Muscle of back (tissue), 11 donors: Measurements from ENCODE around the gene KIAA0753. TPM values are rescaled to one million over a fixed set of nuclear protein-coding genes. Genes with fewer than 3 reads are reported as not detected.

Experiments used
- DNase-seq, 3 donors: peaks; one replicate each; pipeline versions ENCODE4 v3.0.0 to v3.0.0-alpha.2; 2013
- polyA plus RNA-seq, 10 donors: library from polyadenylated mRNA; unstranded; fragments of 120-200 nt; gene quantifications; one replicate each; pipeline ENCODE4 v1.2.1, GENCODE V29; 2013; ENCODE audit not compliant: insufficient read length in 10 of 10

The KIAA0753 gene
- polyA plus RNA-seq, 10 donors: 8.9 to 17.7 (median 11.8) TPM

DNA sequence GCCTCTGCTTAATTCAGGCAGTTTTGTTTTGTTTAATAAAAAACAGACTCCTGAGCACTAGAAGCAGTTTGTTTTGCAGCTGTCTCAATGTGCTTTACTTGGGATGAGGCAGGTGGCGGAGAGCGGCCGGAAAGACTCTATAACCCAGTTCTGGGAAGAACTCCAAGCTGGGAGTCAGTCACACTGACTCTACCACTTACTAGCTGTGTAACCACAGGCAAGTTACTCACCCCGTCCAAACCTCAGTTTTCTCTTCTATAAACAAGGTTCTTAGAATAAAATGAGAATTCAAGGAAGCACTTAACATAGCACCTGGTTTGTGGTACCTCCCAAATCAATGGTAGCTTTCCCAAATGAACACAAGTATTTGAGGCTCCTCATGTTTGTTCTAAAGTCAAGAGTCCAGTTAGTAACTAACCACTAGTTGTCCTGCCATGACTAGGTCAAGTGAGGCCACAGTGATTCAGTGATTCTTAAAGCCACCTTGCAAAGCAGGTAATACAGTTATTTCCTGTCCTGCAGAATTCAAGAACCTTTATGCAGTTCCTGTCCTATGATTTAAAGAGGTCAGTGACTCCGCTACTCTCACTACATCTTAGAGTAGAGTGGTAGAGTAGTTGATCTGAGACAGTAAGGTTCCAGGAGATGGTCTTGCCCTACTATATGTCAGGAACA, 3.1 kb upstream of the KIAA0753 start:
- peak in 1 of 3 donors; percentile 60 for DNase-seq

DNA sequence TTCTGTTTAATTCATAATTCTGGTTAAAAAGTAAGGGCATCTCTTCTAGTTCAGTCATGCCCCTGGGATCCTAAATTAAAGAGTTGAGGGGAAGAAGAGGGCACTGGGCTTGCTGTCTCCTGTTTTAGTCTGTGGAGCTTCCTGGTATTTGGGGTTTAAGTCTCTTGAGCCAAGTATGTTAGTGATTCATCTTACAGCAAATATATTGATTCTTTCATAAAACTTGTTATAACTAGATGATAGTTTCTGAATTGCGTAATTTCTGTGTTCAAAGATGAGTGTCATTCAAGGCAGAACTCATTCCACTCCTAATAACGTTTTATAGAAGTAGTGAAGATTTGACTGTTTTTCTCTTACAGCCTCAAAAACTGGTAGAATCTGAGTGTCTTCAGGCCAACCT, 2.1 kb upstream of the KIAA0753 start:
- no peak for DNase-seq

DNA sequence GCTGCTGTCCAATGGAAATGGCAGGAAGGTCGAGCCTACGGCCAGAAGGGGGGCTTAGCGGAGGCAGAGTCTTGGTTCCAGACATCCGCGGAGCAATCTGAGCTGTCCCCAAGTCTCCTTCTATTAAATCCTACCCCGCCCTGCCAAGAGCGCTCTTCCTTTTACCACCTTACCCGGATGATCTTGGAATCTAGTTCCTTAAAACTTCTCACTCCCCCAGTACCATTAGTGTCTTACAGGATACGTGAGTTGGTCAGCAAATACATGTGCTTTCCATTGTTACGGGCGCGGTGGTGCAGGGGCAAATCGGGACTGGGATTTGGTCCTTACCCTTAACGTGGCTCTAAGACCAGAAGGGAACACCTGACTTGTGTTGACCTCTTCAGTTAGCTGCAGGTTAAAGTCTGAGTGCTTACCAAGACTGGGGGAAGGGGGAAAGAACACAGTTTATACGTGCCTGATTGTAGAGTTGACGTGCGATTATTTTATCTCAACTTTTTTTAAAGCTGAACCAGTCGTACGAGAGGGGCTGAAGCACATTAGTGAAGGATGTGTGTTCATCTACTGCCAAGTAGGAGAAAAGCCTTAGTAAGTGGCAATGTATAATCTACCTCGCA, 844 bp upstream of the KIAA0753 start:
- peak in 1 of 3 donors; percentile 5 for DNase-seq

DNA sequence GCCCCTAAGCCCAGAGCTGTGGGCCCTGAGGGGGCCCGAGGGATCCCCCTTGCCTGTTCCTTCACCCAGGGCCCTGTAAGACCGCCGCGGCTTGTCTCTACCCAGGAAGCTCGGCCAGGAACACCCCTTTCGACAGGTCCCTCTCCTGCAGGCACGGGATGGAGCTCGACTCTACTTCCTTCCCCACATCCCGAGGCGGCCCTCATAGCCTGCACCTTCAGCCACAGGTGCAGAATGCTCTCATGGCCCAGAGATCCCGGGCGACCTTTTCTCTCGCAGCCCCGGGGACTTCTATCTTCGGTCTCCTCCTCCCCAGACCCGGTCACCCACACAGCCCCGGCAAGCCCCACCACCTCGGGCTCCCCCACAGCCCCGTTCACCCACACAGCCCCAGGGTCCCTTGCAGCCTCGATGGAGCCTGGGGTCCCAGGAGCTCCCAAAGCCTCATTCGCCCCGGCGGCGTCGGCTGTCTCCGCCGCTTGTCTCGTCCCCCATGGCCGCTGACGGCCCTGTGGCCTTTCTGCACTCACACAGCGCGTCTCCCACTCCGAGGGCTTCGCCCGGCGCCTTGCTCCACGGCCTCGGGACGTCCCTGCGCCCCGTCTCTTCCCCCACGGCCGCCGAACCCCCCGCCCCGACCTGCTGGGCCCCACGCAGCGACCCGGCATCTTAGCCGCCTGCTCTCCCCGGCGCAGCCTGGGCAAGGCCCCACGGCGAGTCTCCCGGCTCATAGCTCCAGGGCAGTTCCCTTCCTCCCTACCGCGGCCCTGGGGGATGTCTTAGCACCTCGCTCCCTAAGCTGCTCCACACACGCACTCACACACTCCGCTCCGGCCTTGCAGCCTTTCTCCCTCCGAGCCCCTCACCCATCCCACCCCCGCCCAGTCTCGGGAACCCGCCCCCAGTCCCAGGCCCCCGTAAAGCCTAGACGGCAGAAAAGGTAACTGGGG, 650 bp downstream of the KIAA0753 start:
- DNase-seq: no peak

- DNase-seq: no peak
Observed at GRCh38 chr17:6639014-6639585, 1.4 kb downstream of the KIAA0753 start.

GRCh38 chr17:6638046-6638908, 2.2 kb downstream of the KIAA0753 start:
- DNase-seq: no peak

- no peak for DNase-seq
Observed at GRCh38 chr17:6637458-6637840, 3.1 kb downstream of the KIAA0753 start.

GRCh38 chr17:6636616-6637457, 3.7 kb downstream of the KIAA0753 start:
- no peak for DNase-seq

DNA sequence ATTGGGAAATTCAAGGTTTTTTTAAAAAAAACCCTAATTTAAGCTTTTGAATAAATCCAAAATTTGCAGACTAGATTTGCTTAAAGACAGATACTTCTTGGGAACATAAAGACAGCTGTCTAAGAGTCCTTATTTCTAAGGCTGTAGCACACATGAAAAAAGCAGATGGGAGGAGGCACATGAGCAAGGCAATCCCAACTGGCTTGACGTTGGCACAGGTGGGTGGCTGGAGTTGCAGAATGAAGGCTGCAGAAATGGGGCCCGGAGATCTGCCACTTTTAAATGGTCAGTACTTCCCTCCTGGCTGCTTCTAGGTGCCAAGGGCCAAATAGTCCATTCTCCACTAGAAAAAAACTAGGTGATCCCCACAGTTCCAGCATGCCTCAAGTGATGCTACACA, 4.4 kb downstream of the KIAA0753 start:
- no peak for DNase-seq

DNA sequence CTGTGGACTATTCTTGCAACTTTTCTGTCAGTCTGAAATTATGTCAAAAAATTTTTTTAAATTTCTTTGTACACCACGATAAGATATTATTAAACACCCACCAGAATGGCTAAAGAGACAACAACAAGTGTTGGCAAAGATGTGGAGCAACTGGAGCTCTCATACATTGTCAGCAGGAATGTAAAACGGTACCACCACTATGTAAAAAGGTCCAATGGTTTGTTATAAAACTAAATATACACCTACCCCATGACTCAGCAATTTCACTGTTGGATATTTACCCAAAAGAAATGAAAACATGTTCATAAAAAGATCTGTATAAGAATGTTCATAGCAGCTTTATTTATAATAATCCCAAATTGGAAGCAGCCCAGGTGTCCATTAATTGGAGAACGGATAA, 7.2 kb downstream of the KIAA0753 start:
- DNase-seq: no peak

- DNase-seq: no peak
Observed at GRCh38 chr17:6632530-6632929, 8.0 kb downstream of the KIAA0753 start.

GRCh38 chr17:6630390-6630789, 10.1 kb downstream of the KIAA0753 start:
- no peak for DNase-seq

DNA sequence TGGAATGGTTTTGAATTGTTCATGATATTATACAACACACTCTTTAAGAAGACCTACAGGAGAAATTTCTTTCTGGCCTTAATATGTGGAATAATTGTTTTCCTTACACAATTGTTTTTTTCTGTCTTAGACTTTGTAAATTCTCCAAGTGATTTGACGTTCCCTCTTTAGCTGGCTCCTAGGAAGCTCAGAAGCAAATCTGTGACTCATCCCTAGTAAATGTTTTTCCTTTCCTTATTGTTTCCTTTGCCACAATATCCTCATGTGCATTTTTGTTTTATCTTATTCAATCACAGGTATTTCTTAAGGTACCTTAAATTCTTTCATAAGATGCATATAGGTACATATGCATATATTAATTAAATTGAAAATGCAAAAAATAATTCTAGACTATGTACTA, 13.5 kb downstream of the KIAA0753 start:
- DNase-seq: no peak

DNA sequence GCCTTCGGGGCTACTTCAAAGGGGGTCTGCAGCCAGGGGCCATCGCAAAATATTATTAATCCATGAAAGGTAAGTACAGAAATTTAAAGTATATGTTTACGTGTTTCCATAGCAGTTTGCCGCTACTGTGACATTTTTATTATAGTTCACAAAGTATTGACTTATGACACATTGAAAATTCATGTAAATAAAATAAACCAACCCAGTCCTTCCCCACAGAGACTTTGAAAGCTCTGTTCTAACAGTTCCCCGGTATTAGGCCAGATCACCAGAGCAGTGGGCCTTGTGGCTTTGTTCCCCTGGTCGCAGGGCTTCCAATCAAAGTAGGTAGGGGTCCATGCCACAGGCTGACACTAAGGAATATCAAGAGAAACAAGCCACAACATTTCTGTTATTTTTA, 13.9 kb downstream of the KIAA0753 start:
- no peak for DNase-seq

- DNase-seq: no peak
Observed at GRCh38 chr17:6623941-6624340, 16.6 kb downstream of the KIAA0753 start.

- no peak for DNase-seq
Observed at GRCh38 chr17:6611231-6611630, 29.3 kb downstream of the KIAA0753 start.

- no peak for DNase-seq
Observed at GRCh38 chr17:6610011-6610410, 30.5 kb downstream of the KIAA0753 start.

DNA sequence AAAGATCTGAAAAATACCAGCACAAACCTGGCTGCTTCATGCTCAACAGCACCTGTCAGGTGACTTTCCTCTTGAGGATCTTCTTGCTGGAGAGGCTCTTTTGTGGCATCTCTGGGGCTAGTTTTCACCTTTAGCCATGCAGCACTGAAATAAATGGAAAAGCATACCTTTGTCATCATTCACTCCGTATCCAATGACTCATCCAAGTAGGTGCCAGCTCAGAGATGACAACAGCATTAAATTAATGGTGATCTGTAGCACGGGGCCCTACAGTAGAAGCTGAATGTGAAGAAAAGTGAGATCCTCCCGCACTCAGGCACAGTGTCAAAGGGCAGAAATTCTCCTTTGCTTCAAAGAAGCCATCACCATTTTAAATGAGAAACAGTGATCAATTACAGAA, 32.2 kb downstream of the KIAA0753 start:
- no peak for DNase-seq

GRCh38 chr17:6605142-6605541, 35.4 kb downstream of the KIAA0753 start:
- no peak for DNase-seq

DNA sequence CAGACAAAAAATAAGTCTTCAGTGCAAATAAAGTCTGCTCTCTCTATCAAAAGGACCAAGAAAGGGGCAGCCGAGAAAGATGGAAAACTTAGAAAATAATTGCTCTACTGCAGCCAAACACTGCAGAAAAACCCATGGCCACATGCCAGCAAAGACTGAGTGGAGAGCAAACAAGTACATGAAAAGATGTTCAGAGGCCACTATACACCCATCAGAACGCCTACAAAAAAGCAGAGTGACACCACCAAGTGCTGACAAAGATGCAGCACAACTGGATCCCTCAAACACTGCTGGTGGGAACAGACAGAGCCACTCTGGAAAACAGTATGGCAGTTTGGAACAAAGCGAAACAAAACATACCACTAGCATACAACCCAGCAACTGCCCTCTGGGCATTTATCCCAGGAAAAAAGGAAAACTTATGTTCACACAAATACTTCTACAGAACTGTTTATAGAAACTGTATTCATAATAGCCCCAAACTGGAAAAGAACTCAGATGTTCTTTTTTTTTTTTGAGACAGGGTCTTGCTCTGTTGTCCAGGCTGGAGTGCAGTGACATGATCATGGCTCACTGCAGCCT, 36.7 kb downstream of the KIAA0753 start:
- DNase-seq: peak in 2 of 3 donors; percentile 57 to 70
